NCI-H2196 (cell line): ENCODE measurements around the gene NR2F1-AS1.
"Not testable (repeated sequence)": the region's sequence is repeated elsewhere in the genome, so short reads cannot be mapped to it uniquely, and the experiment has no call there.

Source experiments
- DNase-seq: peaks from one replicate; lab custom pipeline; 2025; ENCODE audit not compliant: unreplicated experiment; lab: John Stamatoyannopoulos, UW

Gene NR2F1-AS1

GRCh38 chr5:93532370-93532769 lies 48.6 kb downstream of the NR2F1-AS1 start:
- peak; percentile 25 for DNase-seq

- not testable (repeated sequence) for DNase-seq
Measured at GRCh38 chr5:93521815-93522214, 59.2 kb downstream of the NR2F1-AS1 start.

GRCh38 chr5:93519740-93520139 lies 61.3 kb downstream of the NR2F1-AS1 start:
- DNase-seq, result no peak

- no peak for DNase-seq
Measured at GRCh38 chr5:93517828-93518227, 63.2 kb downstream of the NR2F1-AS1 start.

- no peak for DNase-seq
Measured at GRCh38 chr5:93513298-93513697, 67.7 kb downstream of the NR2F1-AS1 start.

GRCh38 chr5:93512799-93513198 lies 68.2 kb downstream of the NR2F1-AS1 start:
- DNase-seq, result no peak

- no peak for DNase-seq
Measured at GRCh38 chr5:93511445-93511844, 69.6 kb downstream of the NR2F1-AS1 start.

- DNase-seq, result no peak
Measured at GRCh38 chr5:93510626-93511380, 70.2 kb downstream of the NR2F1-AS1 start.

- not testable (repeated sequence) for DNase-seq
Measured at GRCh38 chr5:93505553-93505952, 75.5 kb downstream of the NR2F1-AS1 start.

- no peak for DNase-seq
Measured at GRCh38 chr5:93503598-93504067, 77.4 kb downstream of the NR2F1-AS1 start.

GRCh38 chr5:93497096-93497495 lies 83.9 kb downstream of the NR2F1-AS1 start:
- no peak for DNase-seq

GRCh38 chr5:93479982-93480509 lies 101.0 kb downstream of the NR2F1-AS1 start:
- no peak for DNase-seq

GRCh38 chr5:93477816-93478215 lies 103.2 kb downstream of the NR2F1-AS1 start:
- no peak for DNase-seq

GRCh38 chr5:93476251-93476742 lies 104.7 kb downstream of the NR2F1-AS1 start:
- DNase-seq, result no peak

- no peak for DNase-seq
Measured at GRCh38 chr5:93462916-93463315, 118.1 kb downstream of the NR2F1-AS1 start.

- no peak for DNase-seq
Measured at GRCh38 chr5:93461756-93462155, 119.3 kb downstream of the NR2F1-AS1 start.

GRCh38 chr5:93460286-93460685 lies 120.7 kb downstream of the NR2F1-AS1 start:
- DNase-seq, result no peak

- DNase-seq, result not testable (repeated sequence)
Measured at GRCh38 chr5:93456796-93457195, 124.2 kb downstream of the NR2F1-AS1 start.

- no peak for DNase-seq
Measured at GRCh38 chr5:93454896-93455295, 126.1 kb downstream of the NR2F1-AS1 start.

GRCh38 chr5:93452255-93452654 lies 128.8 kb downstream of the NR2F1-AS1 start:
- DNase-seq, result no peak

- no peak for DNase-seq
Measured at GRCh38 chr5:93438124-93438523, 142.9 kb downstream of the NR2F1-AS1 start.

- DNase-seq, result no peak
Measured at GRCh38 chr5:93436083-93436482, 144.9 kb downstream of the NR2F1-AS1 start.
